Fibroblast of gingiva (primary cell): ENCODE measurements around the gene TGFBR3L.
"Not testable (repeated sequence)": the region's sequence is repeated elsewhere in the genome, so short reads cannot be mapped to it uniquely, and the experiment has no call there.

Source experiments
- DNase-seq: peaks from one replicate; pipeline ENCODE4 v3.0.0-alpha.2; 2011; ENCODE audit warnings: low read depth

The TGFBR3L gene

DNA sequence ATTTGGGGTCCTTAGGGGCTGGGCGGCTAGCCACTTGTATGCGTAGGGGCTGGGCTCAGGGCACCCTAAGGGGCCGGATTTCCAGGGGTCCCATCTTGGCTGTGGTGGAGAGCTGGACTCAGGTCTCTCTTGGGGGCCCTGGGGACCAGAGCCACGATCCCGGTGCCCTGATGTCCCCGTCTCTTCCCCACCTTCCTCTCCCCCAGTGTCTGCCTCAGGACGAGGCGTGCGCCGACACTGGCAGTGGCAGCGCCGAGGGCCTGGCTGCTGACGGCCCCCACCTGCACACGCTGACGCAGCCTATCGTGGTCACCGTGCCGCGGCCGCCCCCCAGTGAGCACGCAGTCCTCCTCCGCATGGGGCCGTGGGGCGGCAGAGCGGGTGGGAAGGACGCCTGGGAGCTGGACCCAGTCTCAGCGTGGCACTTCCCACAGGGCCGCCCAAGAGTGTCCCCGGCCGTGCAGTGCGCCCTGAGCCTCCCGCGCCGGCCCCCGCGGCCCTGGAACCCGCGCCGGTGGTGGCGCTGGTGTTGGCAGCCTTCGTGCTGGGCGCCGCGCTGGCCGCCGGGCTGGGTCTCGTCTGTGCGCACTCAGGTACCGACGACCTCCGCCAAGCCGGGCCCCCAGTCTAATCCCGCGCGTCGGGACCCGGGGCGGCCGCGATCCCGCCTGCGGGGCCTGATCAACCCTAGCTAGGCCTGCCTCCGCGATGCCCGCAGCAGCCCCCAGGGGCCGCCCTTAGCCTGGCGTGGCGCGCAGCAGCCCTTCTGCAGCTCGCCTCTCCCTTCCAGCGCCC lies 2.8 kb downstream of the TGFBR3L start:
- peak; percentile 63 for DNase-seq

DNA sequence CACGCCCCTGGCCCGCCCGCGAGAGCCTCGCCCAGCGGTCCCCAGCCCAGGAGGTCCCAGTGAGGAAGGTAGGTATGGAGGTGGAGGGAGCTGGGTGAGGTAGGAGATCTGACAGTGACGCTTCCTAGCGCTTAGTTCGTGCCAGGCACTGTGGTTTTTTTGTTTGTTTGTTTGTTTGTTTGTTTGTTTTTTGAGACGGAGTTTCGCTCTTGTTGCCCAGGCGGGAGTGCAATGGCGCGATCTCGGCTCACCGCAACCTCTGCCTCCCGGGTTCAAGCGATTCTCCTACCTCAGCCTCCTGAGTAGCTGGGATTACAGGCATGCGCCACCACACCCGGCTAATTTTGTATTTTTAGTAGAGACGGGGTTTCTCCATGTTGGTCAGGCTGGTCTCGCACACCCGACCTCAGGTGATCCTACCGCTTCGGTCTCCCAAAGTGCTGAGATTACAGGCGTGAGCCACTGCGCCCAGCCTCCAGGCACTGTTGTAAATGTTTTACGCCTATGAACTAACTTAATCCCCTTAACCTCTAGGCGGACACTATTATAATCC lies 3.5 kb downstream of the TGFBR3L start:
- not testable (repeated sequence) for DNase-seq

DNA sequence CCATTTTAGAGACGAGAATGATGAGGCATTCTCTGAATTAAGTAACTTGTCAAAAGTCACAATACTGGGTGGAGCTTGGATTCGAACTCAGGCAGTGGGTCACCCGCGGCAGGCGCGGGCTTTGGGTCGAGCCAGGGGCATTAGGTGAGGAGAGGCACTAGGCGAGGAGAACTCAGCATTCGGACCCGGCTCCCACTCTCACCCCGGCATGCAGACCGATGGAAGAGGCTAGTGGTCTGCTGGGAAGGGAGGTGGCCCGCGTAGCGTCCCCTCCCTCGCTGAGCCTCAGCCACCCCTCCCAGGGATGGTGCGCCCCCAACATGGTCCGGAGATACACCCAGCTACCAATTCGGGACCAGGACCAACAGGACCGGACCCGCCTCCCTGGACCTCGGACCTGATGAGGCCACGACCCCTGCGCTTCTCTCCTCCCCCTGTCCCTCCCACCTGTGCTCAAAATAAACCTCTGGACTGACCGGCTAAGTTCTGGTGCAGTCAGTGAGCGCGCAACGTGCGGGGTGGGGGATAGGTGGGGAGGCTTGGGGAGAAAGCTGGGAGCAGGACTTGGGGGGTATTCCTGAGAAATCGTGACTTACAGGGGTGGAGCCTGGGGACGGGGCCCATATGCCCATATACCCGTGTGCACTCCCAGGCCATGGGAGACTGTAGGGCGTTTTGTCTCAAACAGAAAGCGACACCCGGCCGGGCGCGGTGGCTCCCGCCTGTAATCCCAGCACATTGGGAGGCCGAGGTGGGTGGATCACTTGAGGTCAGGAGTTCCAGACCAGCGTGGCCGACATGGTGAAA lies 4.2 kb downstream of the TGFBR3L start:
- no peak for DNase-seq

- peak; percentile 96 for DNase-seq
Measured at GRCh38 chr19:7919610-7920518, 5.2 kb downstream of the TGFBR3L start, which contains the start of gene SNAPC2. SNAPC2 (plus strand) TSS chr19:7920338; CDS start chr19:7920367, 29 bp downstream.

DNA sequence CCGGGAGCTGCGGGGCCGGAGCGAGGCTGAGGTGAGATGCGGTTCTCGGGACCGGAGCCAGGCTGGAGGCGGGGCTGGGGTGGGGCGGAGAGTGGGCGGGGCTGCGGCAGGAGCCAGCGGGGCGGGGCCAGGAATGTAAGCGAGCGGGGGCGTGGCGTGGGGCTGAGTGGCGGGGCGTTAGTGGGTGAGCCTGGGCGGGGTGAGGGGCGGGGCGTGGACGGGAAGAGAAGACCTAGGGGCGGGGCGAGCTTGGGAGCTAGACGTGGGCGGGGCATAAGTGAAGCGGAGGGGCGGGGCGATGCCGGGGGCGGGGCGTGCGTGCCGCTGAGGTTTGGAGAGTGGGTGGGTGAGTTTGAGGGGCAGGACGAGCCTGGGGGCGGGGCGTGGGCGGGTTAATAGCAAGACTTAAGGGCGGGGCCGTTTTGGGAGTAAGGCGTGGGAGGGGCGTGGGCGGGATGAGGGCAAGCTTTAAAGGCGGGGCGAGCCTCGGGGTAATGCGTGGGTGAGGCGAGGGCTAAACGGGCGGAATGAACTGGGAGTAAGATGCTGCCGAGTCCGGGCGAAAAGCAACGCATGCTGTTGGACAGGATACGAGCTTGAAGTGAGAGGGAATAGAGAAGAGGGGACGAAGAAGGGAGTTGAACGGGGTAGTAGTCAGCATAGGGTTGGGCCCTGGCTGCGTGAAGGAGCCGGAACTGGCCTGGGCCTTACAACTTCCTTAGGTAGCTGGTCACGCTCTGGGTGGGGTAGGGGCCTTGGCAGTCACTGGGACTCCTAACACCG lies 6.1 kb downstream of the TGFBR3L start:
- DNase-seq = peak; percentile 98

DNA sequence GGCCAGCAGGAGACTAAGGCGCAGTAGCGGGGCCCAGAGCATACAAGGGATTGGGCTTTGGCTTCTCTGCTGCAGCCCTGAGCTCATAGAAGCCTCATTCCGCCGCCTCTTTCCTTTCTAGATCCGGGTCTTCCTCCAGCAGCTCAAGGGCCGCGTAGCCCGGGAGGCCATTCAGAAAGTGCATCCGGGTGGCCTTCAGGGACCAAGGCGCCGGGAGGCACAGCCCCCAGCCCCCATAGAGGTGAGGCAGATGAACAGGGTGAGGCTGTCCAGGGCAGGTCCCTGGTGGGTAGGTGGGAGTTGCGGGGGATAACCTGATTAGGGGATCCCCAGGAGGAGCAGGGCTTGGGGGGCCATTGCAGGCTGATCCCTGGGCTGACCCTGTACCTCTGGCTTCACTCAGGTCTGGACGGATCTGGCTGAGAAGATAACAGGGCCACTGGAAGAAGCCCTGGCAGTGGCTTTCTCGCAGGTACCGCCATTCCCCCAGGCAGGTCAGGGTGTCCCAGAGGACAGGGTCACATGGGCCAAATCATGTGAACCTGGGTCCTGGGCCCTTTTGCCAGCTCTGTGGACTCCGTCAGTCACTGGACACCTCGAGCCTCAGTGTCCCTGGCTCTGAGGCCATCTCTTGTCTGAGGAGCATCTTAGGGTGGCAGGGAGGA lies 6.8 kb downstream of the TGFBR3L start:
- no peak for DNase-seq

DNA sequence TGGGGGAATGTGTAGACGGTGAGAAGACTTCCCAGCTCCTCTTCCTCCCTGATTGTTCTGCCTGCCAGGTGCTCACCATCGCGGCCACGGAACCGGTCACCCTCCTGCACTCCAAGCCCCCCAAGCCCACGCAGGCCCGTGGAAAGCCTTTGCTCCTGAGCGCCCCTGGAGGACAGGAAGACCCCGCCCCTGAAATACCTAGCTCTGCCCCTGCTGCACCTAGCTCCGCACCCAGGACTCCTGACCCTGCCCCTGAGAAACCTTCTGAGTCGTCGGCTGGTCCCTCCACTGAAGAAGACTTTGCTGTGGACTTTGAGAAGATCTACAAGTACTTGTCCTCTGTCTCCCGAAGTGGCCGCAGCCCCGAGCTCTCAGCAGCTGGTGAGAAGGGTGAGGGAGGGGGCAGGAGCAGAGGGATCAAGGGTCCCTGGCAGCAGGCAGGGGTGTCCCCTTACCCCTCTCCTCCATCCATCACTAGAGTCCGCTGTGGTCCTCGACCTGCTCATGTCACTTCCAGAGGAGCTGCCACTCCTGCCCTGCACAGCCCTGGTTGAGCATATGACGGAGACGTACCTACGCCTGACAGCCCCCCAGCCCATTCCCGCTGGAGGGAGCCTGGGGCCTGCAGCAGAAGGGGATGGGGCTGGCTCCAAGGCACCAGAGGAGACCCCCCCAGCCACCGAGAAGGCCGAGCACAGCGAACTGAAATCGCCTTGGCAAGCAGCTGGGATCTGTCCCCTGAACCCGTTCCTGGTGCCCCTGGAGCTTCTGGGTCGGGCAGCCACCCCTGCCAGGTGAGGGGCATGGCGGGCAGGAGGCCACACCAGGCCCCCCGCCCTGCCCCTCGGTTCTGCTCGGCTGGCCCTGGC lies 7.6 kb downstream of the TGFBR3L start:
- DNase-seq = no peak

DNA sequence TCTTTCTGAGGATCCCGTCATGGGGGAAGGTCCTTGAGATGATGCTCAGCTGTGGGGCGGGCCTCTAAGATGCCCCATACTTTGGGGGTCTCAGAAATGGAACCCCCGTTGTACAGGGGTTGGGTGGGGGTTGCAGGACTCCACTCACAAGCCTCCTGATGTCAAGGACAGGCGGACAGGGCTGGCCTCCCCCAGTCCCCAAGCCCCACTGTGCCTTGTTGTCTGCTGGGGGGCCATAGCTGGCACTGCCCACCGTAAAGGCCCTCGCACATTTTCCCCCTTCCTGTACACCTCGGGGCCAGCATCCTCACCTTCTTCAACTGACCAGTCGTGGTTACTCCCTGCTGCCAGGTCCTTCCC lies 8.2 kb downstream of the TGFBR3L start:
- no peak for DNase-seq

DNA sequence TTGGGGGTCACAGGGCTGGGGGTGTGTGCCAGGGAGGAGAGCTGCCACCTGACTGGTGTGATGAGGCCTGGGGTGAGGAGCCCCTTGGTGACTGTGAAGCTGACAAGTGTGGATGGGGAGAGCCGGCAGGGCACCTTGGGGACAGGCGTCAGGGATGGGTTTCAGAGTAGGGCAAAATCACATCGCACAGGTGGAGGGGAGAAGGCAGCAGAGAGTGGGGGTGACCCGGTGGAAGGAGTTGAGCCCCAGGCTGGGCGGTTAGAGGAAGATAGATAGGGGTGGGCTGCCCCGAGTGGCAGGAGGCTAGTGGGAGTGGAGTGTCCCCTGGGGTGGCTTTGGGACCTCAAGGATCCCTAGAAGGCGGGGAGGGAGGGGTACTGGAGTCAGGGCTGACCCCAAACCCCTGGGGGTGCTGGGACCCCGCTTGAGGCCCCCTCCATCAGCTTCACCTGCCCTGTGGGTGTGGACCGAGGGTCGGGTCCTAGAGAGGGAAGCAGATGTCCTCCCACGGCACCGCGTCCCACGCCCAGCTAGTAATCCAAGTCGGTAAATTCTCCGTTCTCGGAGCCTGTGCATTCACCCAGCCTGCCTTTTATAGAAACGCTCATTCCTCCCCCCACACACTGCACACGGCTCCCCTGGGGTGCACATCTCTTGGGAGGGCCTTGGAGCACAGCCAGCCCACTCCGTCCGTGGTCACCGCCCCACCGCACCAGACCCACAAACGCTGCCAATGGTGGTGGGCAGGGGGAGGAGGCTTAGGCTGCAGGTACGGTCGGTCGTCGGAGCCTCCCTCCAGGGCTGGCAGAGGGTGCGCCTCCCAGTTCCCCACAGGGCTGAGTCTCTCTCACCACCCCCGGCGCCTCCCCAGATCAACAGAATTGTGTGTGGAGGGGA lies 8.9 kb downstream of the TGFBR3L start:
- no peak for DNase-seq

DNA sequence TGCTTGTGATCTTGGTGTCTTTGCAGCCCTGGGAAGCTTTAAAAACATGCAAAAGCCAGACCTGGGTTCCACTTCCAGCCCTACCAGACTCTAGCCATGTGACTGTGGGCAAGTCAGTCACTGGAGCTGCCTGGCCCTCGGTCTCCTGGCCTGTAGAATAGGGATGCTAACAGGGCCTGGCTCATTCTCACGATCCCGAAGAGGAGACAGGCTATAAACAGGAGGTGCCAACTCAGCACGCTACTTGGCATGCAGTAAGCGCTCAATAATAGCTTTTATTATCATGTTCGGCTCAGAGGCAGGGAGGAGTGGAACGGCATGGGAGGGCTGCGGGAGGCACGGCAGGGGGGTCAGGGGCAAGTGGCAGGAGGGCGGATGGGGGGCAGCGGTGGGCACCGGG lies 9.6 kb downstream of the TGFBR3L start:
- DNase-seq = no peak

DNA sequence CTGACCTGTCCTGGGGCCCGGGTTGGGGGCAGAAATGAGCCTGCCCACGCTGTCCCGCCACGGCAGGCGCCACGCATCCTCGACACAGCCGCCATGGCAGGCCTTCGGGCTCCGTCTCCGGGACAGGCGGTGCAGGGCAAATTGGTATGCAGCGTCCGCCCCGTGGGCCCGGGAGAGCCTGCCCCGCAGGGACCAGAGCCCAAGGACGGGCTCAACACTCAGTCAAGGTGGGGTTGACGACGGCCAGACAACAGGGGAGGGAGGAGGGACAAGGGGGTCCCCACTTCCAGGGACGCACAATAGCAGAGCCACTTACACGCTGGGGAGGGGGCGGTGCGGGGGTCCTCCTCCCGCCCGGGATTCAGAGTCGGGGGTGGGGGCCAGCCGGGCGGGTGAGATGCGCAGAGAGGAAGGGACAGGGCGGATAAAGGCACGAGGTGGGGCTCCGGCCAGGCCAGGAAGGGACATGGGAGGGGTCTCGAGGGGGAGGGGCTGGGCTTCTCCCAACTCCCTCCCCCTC lies 10.1 kb downstream of the TGFBR3L start:
- DNase-seq = no peak

GRCh38 chr19:7925171-7925851 lies 10.7 kb downstream of the TGFBR3L start:
- peak; percentile 37 for DNase-seq

DNA sequence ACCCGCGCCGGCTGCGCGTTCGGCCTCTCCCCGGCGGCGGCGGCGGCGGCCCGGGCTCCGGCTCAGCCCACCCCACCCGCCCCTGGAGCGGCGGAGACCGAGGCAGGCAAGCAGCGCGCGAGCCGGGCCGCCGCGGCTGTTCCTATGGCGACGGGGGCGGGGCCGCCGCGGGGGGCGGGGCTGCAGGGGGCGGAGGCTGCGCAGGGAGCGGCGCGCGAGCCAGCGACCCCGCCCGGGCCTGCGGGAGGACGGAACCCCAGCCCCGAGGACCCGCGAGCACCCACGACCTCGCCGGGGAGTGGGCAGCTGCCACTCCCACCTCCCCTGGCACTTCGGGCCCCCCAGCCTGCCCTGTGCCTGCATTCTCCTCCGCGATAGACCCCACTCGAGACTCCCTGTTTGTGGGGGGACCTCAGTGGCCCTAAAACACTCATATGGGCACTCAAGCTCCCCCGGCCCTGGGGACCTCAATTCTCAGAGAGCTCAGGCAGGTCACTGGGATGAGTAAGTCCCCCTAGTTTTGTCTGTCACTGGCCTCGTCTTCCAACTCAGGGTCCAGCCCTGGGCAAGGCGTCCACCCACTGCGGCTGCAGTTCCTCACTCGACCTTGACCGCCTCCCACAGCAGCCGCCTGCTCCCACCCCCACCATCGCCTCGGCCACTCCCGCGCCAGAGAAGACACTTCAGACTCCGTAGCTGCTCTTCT lies 11.5 kb downstream of the TGFBR3L start, which contains the start of gene CTXN1:
Gene CTXN1 (minus strand): TSS at position 115 of the 706 bp plus-strand sequence. CDS start 597 bp downstream, outside the sequence.
- peak; percentile 21 for DNase-seq

GRCh38 chr19:7926727-7927604 lies 12.3 kb downstream of the TGFBR3L start:
- no peak for DNase-seq

DNA sequence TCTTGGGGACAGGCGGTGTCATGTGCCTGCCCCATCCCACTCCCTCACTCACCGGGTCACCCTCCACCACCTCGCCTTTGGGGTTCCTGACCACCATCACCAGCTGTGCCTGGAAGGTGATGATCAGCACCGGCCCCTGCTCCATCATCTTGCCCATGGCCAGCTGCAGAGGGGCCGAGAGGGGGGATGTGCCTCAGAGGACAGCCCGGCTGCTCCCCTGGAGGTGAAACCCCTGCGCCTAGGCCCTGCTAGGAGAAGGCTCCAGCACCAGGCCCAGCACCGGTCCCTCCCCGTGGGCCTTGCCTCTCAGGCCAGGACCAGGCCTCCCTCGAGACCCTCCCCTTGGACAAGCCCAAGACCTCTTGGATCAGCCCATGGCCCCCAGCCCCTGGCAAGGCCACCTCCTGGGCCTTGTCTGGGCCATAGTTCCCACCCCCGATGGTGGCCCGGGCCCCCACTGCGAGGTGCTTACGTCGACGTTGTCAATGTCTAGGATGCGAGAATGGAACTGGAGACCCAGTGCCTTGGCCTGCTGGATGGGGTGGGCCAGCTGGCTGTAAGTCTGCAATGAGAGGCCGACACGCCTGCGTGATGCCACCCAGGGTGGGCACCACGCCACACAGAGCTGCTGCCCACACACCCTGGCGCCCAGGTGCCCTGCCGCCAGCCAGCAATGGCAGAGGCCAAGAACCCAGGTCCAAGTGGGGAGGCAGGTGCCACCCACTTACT lies 13.1 kb downstream of the TGFBR3L start:
- no peak for DNase-seq
